NCI-H524 (cell line): ENCODE data around the gene LGR4.

Experiments used
- DNase-seq, 2 experiments: peaks; one replicate each; lab custom pipeline; 2025; lab: John Stamatoyannopoulos, UW

The LGR4 gene

GRCh38 chr11:27485930-27486773 is 13.6 kb upstream of the LGR4 start:
- DNase-seq: peak; percentile 9 to 53

GRCh38 chr11:27482793-27483192 is 10.2 kb upstream of the LGR4 start:
- DNase-seq: no peak

GRCh38 chr11:27481992-27482391 is 9.4 kb upstream of the LGR4 start:
- no peak for DNase-seq

GRCh38 chr11:27477831-27478230 is 5.2 kb upstream of the LGR4 start:
- DNase-seq: no peak

- DNase-seq: no peak
Measured at GRCh38 chr11:27477243-27477642, 4.7 kb upstream of the LGR4 start.

GRCh38 chr11:27475622-27476021 is 3.0 kb upstream of the LGR4 start:
- no peak for DNase-seq

- no peak for DNase-seq
Measured at GRCh38 chr11:27473017-27473406, 422 bp upstream of the LGR4 start.

GRCh38 chr11:27471589-27472397 is 797 bp downstream of the LGR4 start:
- DNase-seq: peak in 1 of 2 experiments; percentile 28

- DNase-seq: no peak
Measured at GRCh38 chr11:27470826-27471588, 1.6 kb downstream of the LGR4 start.

GRCh38 chr11:27470166-27470565 is 2.4 kb downstream of the LGR4 start:
- no peak for DNase-seq

GRCh38 chr11:27468995-27469695 is 3.4 kb downstream of the LGR4 start:
- DNase-seq: no peak

- no peak for DNase-seq
Measured at GRCh38 chr11:27468209-27468994, 4.2 kb downstream of the LGR4 start.

GRCh38 chr11:27467181-27467913 is 5.2 kb downstream of the LGR4 start:
- DNase-seq: no peak

GRCh38 chr11:27466363-27466762 is 6.2 kb downstream of the LGR4 start:
- no peak for DNase-seq

- DNase-seq: no peak
Measured at GRCh38 chr11:27465629-27466028, 7.0 kb downstream of the LGR4 start.

- DNase-seq: no peak
Measured at GRCh38 chr11:27464909-27465308, 7.7 kb downstream of the LGR4 start.

- DNase-seq: no peak
Measured at GRCh38 chr11:27464289-27464696, 8.3 kb downstream of the LGR4 start.

GRCh38 chr11:27462543-27462942 is 10.0 kb downstream of the LGR4 start:
- DNase-seq: no peak

- no peak for DNase-seq
Measured at GRCh38 chr11:27460158-27460978, 12.2 kb downstream of the LGR4 start.
